H54 (cell line): ENCODE measurements around the gene ELOA.
A peak's percentile ranks its signal among the peaks of the same experiment; 100 is the strongest.
"Not testable (repeated sequence)": the region's sequence is repeated elsewhere in the genome, so short reads cannot be mapped to it uniquely, and the experiment has no call there.

Experiments
- DNase-seq: peaks from one replicate; pipeline ENCODE4 v3.0.0; 2011; ENCODE audit warnings: low spot score, mixed read lengths; ENCODE audit not compliant: insufficient read length
- FAIRE-seq: peaks from 3 replicates; lab custom pipeline; 2011; peaks lifted over from hg19 to GRCh38; lab: Jason Lieb, UNC
- POLR2A ChIP-seq: IDR thresholded peaks from 2 replicates; pipeline ENCODE4 v1.6.1; 2011; ENCODE audit warnings: low read depth, mild to moderate bottlenecking, low read length

Gene ELOA

GRCh38 chr1:23719162-23719820 lies 24.0 kb upstream of the ELOA start:
- no peak for TF ChIP-seq POLR2A
- no peak for DNase-seq
- no peak for FAIRE-seq

- FAIRE-seq (no peak), DNase-seq (no peak)
- no peak for TF ChIP-seq POLR2A
Observed at GRCh38 chr1:23720256-23720995, 22.8 kb upstream of the ELOA start.

- no peak for FAIRE-seq
- TF ChIP-seq POLR2A, result no peak
- no peak for DNase-seq
Observed at GRCh38 chr1:23722652-23723051, 20.6 kb upstream of the ELOA start.

GRCh38 chr1:23726686-23727085 lies 16.6 kb upstream of the ELOA start:
- TF ChIP-seq POLR2A, result no peak
- FAIRE-seq, result no peak
- DNase-seq, result no peak

GRCh38 chr1:23727362-23727811 lies 15.9 kb upstream of the ELOA start:
- DNase-seq (no peak), FAIRE-seq (no peak)
- no peak for TF ChIP-seq POLR2A

DNA sequence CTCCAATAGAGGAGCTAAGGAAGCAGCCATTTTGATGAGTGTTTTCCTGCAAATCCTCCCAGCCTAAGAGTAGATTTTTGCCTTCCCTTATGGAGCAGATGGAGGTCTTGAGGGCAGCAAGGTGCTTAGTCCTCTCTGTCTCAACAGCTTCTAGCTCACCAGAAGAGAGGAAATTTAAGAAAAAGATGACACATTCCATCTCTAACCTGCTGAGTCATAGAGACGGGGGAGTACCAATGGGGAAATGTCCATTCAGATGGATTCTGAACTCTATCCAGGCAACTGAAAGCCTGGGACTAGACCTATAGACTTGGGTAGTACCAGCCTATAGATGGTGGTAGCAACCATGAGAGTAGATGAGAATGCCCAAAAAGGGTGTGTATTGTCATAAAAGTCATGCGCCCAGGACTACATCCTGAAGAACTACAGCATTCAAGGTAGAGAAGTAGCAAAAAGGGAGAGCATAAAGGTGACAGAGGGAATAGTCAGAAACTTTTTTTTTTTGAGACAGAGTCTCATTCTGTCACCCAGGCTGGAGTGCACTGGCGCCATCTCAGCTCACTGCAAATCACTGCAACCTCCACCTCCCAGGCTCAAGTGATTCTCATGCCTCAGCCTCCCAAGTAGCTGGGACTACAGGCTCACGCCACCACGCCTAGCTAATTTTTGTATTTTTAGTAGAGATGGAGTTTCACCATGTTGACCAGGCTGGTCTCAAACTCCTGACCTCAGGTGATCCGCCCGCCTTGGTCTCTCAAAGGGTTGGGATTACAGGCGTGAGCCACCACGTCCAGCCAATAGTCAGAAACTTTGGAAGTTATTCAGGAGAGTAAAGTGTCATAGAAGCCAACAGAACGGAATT lies 10.7 kb upstream of the ELOA start:
- TF ChIP-seq POLR2A, result no peak
- DNase-seq, result peak; percentile 17
- FAIRE-seq, result no peak

DNA sequence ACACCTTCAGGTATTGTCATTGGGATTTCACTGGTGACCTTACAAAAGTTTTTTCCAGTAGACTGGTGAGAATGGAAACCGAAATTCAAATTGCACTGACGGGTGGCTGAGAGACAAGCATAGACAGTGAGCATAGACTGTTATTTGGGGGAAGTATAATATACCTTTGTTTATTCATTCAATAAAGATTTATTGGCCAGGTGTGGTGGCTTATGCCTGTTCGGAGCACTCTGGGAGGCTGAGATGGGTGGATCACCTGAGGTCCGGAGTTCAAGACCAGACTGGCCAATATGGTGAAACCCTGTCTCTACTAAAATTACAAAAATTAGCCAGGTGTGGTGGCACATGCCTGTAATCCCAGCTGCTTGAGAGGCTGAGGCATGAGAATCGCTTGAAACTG lies 10.0 kb upstream of the ELOA start:
- not testable (repeated sequence) for DNase-seq

DNA sequence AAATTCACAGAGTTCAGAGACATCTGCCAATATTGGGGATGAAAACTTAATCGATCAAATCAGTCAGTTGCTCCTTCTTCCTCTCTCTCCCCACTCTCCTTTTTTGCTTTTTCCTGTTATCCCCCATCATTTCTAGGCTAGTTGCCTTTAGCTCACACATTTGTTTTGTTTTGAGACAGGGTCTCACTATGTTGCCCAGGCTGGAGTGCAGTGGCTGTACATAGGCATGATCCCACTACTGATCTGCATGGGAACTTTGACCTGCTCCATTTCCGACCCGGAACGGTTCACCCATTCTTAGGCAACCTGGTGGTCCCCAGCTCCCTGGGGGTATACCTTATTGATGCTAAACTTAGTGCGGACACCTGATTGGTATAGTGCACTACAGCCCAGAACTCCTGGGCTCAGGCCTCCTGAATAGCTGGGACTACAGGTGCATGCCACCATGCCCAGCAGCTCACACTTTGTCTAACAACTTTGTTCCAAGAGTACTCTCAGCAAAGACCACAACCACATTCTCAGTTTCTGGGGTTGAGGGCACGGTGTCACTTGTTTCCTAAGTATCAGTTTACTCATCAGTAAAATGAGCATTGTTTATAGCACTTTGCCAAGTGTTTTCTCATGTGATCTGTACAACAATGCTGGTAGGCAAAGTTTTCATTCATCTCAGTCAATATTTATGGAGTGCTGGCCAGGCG lies 6.7 kb upstream of the ELOA start:
- DNase-seq, result no peak
- no peak for FAIRE-seq
- TF ChIP-seq POLR2A, result no peak

More for the DNA sequence above, 10.0 kb upstream of the ELOA start:
- not testable (repeated sequence) for FAIRE-seq

DNA sequence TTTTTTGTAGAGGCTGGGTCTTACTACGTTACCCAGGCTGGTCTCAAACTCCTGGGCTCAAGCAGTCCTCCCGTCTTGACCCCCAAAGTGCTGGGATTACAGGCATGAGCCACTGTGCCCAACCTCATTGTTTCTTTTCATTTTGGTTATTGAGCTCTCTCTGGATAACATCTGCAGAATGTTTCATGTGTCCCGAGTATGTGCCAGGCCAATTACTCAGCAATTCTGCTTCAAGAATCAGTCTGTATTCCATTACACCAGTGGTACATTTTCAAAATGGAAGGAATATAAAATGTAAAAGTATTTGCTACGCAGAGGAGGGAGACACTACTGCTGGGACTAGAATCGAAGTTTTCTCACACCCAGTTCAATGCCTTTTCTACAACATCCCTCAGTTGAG lies 1.7 kb upstream of the ELOA start:
- no peak for DNase-seq
- FAIRE-seq, result no peak
- TF ChIP-seq POLR2A, result no peak

DNA sequence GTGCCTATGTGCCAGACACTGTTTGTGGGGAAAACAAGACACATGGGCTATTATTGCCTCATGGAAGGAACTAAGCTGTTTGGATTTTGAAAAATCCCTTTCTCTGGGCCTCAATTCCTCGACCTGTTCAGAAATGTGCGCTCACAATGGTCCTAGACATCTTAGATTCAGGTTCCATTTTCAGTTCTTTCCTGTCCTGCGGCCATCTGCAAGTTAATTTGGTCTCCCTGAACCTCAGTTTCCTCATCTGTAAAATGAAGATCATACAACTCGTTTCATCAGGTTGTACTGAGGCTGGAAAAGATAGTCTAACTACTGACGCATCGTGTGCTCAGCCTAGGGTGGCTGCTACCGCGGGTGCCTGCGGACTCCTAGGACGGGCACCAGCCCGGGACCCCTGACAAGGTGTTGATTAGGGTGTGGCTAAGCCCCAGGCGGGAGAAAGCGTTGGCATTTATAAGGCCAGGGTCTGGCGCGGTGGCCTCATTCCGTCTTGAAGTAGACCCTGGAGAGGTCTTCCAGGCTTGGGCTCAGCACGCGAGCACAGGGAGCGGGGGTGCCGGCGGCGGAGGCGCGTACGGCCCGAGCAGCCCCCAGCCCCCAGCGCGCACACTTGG lies 493 bp upstream of the ELOA start:
- no peak for TF ChIP-seq POLR2A
- FAIRE-seq (no peak), DNase-seq (no peak)

GRCh38 chr1:23745515-23745914 lies 2.2 kb downstream of the ELOA start:
- FAIRE-seq, result no peak
- TF ChIP-seq POLR2A, result no peak
- peak; percentile 28 for DNase-seq

GRCh38 chr1:23748016-23748415 lies 4.7 kb downstream of the ELOA start:
- no peak for FAIRE-seq
- TF ChIP-seq POLR2A, result no peak
- DNase-seq, result no peak

GRCh38 chr1:23751050-23751814 lies 8.0 kb downstream of the ELOA start:
- FAIRE-seq, result no peak
- DNase-seq, result peak; percentile 27
- no peak for TF ChIP-seq POLR2A
